HG03520 (cell line): ENCODE measurements around the gene POU5F2.

Experiments
- ATAC-seq: cut with Tn5 transposase; IDR thresholded peaks from one replicate; pipeline ENCODE4 v1.9.1; 2021; ENCODE audit warnings: mild to moderate bottlenecking, moderate library complexity; ENCODE audit not compliant: unreplicated experiment

POU5F2 gene, protein sequence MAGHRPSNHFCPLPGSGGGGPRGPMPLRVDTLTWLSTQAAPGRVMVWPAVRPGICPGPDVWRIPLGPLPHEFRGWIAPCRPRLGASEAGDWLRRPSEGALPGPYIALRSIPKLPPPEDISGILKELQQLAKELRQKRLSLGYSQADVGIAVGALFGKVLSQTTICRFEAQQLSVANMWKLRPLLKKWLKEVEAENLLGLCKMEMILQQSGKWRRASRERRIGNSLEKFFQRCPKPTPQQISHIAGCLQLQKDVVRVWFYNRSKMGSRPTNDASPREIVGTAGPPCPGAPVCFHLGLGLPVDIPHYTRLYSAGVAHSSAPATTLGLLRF

DNA sequence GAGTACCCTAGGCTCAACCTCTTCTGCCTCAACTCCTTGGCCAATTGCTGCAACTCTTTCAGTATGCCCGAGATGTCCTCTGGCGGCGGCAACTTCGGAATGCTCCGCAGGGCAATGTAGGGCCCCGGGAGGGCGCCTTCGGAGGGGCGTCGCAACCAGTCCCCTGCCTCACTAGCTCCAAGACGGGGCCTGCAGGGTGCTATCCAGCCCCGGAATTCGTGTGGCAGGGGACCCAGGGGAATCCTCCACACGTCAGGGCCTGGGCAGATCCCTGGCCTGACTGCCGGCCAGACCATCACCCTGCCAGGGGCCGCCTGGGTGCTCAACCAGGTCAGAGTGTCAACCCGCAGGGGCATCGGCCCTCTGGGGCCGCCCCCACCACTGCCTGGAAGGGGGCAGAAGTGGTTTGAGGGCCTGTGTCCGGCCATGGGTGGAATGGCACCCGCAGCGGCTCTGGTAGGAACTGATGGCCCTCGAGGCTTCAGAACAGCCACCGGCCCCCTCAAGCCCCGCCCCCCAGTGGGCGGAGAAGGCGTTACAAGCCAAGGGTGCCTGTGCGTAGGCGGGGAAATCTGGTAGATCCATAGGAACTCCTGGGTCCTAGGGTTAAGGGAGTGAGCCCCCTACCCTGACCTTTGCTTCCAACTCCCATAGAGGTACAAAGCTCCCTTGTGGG, at the start of gene POU5F2:
Gene POU5F2, minus strand, starts transcription at position 465 of the 676 bp plus-strand sequence. Its CDS starts 37 bp downstream, at position 428.
- no peak for ATAC-seq

DNA sequence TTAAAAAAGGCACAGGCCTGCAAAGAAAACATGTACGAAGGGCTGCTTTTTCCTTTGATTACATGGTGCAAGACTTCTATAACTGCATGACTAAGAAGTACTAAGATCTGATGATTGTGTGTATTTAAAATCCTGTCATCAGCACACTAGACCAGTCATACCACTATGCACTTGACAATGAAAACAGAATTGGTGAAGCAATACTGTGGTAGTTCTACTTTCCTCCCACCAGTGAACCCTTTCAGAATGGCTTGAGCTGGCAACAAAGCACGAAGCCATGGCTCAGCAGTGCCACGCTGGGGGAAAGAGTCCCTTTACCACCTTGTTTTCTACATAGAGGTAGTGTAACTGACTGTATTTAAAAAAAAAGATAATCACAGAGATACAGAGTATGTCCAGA, 49.0 kb upstream of the POU5F2 start:
- ATAC-seq, result no peak

DNA sequence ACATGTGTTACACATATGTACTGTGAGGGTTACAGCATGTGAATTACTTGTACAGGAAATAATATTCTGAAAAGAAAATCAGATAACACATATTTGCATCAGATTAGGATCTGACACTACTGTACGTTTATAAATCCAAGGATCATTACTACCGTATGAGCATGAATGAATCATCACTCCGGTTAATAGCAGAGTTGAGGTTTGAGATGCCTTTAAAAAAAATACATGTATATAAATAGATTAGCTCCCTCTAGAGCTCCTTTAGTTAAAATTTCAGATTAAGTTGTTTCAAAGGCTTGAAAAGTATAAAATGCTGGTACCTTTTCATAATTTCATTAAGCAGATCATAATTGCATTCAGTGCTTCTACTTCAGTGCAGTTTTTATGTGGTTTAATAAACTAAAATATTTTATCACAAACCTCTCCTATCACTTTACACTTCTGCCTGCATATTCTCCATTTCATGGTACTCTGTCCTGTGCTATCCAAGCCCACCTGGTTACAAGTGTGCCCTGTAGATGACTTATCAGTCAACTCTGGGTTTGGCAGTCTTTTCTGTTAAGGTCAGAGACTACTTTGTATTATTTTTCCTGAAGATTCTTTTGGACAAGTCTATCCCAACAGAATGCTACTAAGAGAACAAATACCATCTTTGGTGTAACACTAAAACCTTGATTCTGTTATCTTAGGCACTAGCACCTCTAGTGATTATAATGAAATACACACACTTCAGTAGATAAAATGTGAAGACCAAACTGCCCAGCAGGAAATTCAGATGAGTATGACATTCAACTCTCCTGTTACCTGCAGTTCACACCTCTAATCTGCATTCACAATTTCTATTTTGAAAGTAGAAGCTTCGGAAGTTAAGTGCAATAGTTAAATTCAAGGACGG, 48.0 kb upstream of the POU5F2 start:
- no peak for ATAC-seq

DNA sequence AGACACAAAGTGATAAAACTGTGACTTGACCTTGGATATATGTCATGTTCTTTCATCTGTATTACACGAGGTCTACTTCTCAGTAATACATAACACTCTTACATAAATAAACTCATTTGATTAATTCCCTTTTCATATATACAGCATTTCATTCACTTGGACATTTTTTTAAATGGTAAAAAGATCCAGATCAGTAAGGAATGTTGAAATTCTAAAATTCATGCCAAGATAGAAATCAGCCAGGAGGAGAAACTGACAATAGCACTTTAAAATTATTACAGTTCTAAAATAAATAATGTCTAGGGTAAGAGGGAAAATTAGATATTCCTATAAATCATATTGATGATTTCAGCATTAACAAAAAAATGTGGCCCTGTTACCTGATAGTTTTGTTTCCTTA, 46.2 kb upstream of the POU5F2 start:
- ATAC-seq, result no peak

DNA sequence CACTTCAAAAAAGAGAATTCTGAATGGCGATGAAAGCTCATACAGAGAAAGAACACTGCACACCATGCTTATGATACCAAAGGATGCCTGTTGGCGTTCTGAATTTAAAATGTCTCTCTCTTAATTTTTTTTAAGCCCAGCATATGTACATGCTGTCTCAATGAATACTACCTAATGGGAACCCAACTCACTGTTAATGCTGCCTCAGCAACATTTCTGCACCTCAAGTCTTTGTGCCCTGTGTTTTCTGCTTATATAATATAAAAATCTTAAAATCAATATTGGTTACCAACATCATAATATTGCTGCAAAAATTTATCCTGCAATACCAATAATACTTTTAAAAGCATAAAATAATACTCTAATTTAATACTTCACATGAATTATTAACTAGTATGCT, 44.1 kb upstream of the POU5F2 start:
- ATAC-seq, result no peak

DNA sequence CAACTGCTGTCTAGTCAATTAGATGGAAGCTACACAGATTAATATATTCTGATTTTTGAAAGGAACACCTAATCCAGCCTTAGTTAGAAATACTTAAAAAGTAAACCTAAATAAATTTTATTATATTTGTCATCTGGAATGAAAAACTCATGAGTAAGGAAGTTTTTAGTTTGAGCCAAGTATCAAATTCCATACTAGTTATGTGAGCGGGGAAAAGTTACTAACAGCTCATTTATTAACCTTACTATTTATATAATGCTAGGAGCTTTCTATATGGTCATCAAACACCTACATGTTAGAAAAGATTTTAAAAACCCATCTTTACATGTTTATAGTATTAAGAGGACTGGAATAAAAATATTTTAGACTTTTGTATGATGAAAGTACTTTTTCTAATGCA, 41.6 kb upstream of the POU5F2 start:
- ATAC-seq, result no peak

DNA sequence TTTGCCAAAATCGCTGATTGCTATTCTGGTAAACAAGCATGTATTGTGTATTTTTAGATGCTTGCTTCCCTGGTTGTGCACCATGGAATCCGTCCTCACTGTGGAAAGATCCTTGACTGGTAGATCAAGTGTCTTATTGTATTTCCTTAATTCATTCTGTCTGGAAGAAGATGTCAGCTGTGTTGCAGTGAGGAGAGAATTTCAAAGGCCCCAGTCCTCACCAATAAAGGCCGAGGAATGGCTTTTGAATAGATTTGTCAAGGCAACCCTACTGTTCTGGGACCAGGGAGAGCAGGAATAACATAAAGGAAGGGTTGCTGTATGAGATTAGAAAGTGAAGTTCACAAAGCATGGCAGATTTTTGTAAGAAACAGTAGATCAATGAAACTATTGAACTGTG, 36.2 kb upstream of the POU5F2 start:
- ATAC-seq, result no peak

DNA sequence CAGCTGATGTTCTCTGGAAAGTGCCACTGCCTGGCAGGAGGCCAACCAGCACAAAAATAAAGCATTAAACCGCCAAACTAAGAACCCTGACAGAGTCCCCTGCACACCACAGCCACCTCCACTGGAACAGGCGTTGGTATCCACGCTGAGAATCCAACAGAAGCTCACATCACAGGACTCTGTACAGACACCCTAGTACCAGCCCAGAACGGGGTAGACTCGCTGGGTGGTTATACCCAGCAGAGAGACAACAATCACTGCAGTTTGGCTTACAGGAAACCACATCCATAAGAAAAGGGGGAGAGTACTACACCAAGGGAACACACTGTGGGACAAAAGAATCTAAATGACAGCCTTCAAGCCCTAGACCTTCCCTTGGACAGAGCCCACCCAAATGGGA, 15.0 kb upstream of the POU5F2 start:
- ATAC-seq, result no peak

DNA sequence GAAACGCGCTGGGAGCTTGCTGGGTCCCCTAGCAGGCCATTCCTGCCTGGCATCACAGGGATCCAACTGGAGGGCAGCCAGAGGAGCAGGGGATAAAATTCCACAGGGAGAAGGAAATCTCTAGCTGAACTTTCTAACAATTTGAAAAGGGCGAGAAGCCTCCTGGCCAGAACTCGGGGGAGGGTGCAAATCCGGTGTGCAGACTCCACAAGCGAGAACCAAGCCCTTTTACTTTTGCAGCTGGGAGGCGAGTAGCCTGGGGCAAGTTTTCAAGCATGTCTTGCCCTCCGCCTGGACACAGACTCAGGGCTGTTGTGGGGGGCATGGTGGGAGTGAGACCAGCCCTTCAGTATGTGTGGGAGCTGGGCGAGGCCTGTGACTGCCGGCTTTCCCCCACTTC, 14.3 kb upstream of the POU5F2 start:
- no peak for ATAC-seq

DNA sequence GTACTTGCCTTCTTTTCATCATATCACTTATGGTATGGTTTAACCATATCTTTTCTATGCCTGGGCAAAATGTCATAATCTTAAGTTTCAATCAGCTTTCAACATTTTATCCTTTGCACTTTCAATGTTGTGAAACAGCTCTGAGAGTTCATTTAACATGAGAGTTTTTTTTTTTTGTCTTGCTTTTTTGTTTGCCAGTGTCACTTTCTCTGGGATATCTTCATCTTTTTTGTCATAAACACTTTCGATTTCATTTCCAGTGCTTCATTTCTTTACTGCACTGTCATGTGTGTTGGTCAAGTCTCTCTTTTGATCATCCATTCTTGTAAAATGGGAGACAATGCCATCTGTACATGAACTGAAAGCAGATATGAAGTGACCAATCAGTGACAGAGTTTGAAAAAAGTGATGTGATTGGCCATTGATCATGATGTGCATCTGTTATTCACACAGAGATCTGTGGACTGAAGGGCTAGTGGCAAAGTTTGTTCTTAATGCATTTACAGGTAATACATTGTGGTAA, 7.5 kb upstream of the POU5F2 start:
- no peak for ATAC-seq

DNA sequence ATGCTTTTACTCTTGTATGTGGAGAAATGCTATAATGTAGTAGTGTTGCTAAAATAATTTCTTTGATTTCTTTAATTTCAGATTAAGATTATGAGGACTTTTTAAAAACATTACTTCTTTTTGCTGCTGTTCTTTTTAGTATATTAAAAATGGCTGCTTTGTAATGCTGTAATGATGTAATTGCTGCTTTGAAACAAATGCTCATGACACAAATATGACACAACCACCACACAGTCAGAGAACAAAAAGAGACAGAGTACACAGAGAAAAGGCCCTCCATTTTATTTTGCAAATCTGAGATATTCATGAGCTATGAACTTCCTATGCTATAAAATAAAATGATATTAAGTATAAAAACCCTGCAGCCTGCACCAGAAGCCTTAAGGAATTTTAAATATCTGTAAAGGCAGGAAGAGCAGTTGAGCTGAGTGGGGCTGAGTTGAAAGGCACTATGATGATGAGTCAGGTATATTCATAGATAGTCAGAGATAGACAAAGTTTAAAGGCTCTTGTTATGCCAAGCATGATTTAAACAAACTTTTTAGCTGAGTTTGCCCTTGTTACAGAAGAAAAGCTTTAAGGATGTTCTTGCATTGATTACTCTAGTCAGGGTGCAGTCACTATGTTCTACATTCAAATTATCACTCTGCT, 5.1 kb upstream of the POU5F2 start:
- ATAC-seq, result no peak

DNA sequence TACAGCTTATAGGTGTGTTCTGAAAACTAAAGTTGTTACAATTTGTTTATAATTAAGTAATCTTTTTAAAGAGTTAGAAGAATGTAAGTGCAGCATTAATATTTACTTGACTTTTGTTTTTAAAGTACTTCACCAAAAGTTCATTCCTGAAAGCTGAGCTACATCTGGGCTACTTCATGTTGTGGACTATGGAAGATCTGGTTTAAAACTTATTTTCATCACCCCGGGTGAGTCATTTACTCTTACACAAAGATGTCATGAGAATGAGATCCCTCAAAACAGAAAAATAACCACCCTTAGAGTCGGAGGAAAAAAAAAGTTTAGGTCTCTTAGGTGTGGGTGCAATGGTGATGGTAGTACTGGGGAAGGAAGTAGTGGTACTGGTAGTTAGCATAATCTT, 5.1 kb downstream of the POU5F2 start:
- ATAC-seq, result no peak

DNA sequence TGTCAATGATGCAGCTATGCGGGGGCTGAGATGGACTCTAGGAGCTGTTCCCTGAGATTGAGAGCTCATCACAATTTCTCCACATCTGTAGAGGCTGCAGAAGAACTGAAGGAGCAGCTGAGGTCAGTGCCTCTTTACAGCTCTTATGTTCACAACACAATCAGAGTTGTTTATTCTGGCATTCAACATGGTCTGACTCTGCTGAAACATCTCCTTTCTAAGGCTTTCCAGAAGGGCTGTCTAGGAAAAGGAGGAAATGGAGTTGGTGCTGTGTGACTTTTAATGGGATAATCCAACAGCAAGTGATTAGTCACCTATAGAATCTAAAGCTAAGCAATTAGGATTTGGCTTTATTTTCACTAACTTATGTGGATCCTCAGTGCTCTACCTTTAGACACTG, 6.0 kb downstream of the POU5F2 start:
- no peak for ATAC-seq

DNA sequence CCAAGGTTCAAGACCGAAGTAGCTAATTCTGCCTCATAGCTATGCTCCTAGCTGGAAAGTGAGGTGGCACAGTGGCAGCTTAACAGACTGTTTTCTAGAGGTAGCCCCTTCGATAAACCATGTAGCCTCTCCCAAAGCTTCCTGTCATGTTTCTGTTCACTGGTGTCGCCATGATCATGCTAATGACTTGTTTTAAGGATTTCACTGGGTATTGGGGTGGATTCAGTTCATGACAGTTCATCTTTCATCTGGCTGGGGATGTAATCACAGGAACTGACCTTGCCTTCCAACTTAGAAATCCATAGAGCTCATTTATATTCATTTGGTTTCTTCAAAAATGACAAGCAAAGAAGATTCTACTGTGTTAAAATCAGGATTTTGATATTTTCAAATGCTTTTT, 9.4 kb downstream of the POU5F2 start:
- ATAC-seq, result no peak

DNA sequence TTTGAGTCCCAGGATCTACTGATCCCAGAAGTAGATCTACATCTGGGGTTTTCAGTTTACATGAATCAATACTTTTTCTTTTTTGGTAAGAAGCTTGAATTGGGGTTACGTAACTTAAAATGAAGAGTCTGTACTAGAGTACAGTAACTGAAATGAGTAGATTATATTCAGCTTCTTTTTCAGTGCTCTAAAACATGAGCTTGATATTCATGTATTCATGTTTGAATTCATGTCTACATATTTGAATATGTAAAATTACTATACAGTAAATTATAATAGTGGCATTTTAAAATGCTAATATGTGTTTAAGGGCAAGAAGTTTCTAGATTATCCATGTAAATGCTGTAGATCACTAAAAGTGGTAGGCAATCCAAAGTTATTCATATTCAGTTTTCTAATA, 14.8 kb downstream of the POU5F2 start:
- no peak for ATAC-seq

DNA sequence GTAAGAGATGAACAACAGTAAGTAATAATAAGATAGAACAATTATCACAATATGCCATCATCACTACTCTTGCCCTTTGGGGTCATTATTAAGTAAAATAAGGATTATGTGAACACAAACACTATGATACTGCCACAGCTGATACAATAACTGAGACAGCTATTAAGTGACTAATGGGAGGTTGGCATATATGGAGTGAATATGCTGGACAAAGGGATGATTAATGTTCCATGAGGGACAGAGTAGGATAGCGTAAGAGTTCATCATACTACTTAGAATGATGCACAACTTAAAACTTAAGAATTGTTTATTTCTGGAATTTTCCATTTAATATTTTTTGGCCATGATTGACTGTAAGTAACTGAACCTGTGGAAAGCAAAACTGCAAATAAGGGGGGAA, 16.6 kb downstream of the POU5F2 start:
- no peak for ATAC-seq

DNA sequence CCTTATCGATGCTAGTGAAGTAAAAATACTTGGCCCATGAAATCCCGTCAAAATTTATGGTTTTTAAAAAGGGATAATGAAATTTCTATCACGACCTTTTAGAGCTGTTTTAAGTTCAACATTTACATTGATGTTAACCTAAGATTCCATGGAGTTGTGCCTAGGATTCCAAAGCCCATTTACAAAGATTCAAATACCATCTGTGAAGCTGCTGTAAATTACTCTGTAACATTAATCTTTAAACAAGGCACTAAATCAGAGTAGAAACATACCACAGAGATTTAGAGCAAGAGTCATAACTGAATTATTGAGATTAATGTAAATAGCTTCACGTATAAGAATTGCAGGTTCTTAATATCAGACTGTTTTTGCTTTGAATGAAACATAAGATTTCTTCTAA, 17.7 kb downstream of the POU5F2 start:
- no peak for ATAC-seq

DNA sequence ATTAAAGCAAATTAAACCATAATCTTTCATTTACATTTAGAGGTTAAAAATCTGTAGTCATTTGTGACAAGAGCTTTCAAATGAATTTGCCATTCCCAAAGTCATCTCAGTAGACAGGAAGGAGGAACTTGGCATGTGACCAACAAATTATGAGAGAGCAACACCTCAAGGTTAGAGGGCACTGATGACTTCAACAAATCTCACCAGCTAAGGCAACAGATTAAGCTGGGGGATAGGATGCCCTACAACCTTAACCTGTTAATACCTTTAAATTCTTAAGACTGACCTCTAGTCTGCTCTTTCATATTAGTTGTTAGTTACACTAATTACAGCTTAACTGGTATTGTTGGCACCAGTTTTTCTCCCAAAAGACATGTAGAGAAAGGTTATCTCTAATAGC, 18.4 kb downstream of the POU5F2 start:
- no peak for ATAC-seq

DNA sequence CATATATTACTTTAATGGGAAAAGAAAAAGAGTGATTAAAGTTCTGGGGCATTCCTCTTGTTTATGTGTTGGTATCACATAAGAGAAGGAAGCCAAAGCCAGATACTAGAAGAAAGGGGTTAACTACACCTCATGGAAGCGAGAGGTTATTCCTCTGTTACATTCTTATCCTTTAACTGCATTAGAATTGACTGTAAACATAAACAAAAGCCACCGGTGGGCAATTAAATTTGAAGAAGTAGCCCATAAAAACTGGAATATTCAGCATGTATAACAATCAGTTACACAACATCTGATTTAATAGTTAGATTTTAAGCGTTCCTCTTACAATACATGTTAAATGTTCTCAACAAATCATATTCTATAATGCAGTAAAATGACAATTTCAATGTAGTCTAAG, 18.8 kb downstream of the POU5F2 start:
- no peak for ATAC-seq

DNA sequence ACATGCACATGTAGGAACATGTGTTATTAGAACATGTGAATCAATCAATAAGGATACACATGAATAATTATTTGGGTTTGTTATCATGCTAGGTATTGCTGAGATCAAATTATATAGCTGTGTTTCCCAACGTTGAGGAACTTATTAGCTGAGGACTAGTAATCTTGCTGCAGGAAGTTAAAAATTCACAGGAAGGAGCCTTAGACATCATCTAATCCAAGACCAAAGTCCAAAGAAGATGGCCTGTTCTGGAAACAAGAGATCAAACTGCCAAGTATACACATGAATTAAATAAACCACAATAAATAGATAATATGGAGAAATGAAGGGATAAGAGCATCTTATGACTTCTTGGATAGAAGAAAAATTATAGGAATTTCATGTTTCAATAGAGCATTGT, 19.9 kb downstream of the POU5F2 start:
- no peak for ATAC-seq

DNA sequence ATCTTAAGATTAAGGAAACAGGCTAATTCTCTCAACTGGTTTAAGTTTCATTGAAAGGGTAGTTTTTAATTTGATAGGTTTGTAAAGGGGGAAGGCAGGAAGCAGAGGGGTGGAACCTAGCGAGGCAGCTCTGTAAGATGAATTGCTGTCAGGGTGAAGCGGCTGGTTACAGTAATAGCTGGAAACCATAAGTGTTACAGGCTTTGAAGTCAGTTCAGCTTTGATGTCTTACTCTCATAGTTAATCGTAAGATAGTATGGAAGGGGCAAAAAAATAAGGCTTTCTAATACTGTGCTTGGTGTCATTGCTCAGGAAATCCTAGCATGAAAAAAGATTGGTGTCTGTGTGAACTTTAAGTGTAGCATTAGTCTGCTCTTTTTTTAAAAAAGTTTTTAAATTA, 20.3 kb downstream of the POU5F2 start:
- ATAC-seq, result no peak
